GM12878 (cell line): Measurements from ENCODE around the gene CDCA8.

ENCODE experiments used
- ATF7 ChIP-seq: fragments of 450-650 bp; IDR thresholded peaks from 2 replicates; pipeline ENCODE4 v1.6.1; 2016; ENCODE audit warnings: low read depth, mild to moderate bottlenecking
- BRCA1 ChIP-seq: IDR thresholded peaks from 2 replicates; pipeline ENCODE4 v1.6.1; 2011; ENCODE audit warnings: low read depth, low read length, improper control_type of control experiment
- CHD2 ChIP-seq: IDR thresholded peaks from 2 replicates; pipeline ENCODE4 v1.6.1; 2011; ENCODE audit warnings: low read depth, low read length, improper control_type of control experiment, borderline replicate concordance
- KDM1A ChIP-seq: fragments of 200-600 bp; sonication (generic); IDR thresholded peaks from 2 replicates; pipeline ENCODE4 v1.6.1; 2016; ENCODE audit warnings: borderline replicate concordance
- POLR2AphosphoS5 ChIP-seq: IDR thresholded peaks from 2 replicates; pipeline ENCODE4 v1.6.1; 2011; ENCODE audit warnings: mild to moderate bottlenecking, low read length, inconsistent platforms
- RFX5 ChIP-seq: IDR thresholded peaks from 2 replicates; pipeline ENCODE4 v1.6.1; 2011; ENCODE audit warnings: low read depth, low read length, improper control_type of control experiment
- TCF7 ChIP-seq: IDR thresholded peaks from 2 replicates; pipeline ENCODE4 v1.6.1; 2014; ENCODE audit warnings: antibody characterized with exemption, borderline replicate concordance
- ZBED1 ChIP-seq: IDR thresholded peaks from 2 replicates; pipeline ENCODE4 v1.6.1; 2016; ENCODE audit warnings: borderline replicate concordance
- TF ChIP-seq, protein P1 (sequence below): fragments of 150-350 bp; IDR thresholded peaks from 2 replicates; pipeline ENCODE4 v1.6.1; 2016; ENCODE audit warnings: low read depth, low read length
- TF ChIP-seq, protein P2 (sequence below): IDR thresholded peaks from 2 replicates; pipeline ENCODE4 v1.6.1; 2012; ENCODE audit warnings: low read length, inconsistent platforms
- TF ChIP-seq, protein P3 (sequence below), 3 experiments: IDR thresholded peaks in 2 of 3; conservative IDR thresholded peaks in 1 of 3; 2 replicates each; pipeline ENCODE4 v1.5.1; 2011; ENCODE audit warnings: low read depth in 3 of 3, low read length in 3 of 3, mild to moderate bottlenecking in 3 of 3, control low read depth in 2 of 3, moderate library complexity in 2 of 3, inconsistent platforms in 1 of 3, mixed read lengths in 1 of 3; ENCODE audit not compliant: control insufficient read depth in 2 of 3, insufficient read depth in 1 of 3; ENCODE audit errors: extremely low read depth in 1 of 3
- TF ChIP-seq, protein P4 (sequence below): fragments of 450-650 bp; formaldehyde crosslinking; IDR thresholded peaks from 2 replicates; pipeline ENCODE4 v1.4.0; 2020; ENCODE audit warnings: mild to moderate bottlenecking, moderate library complexity

DNA sequence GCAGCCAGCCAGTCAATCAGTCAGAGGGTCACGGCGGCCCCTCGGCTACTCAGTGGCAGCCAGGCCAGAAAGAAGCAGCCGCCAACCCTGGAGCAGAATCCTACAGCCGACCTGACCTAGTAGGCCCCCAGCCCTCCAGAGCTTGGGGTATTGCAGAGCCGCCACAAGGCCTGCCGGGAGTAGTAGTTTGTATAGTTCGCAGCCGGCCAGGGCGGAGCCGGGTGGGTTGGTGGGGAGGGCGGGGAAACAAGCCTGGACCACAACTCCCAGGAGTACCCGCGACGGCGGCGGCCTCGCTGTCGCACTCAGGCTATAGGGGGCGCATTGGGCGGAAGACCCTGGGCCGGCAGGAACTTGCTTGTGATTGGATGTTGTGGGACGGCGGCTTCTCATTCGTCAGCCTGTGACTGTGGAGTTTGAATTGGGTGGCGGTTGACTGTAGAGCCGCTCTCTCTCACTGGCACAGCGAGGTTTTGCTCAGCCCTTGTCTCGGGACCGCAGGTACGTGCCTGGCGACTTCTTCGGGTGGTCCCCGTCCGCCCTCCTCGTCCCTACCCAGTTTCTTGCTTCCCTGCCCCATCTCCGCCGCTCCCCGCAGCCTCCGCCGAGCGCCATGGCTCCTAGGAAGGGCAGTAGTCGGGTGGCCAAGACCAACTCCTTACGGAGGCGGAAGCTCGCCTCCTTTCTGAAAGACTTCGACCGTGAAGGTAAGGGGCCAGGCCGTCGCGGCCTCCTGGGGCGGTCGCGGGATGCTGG is at the start of gene CDCA8:
- TF ChIP-seq, protein P1, sequence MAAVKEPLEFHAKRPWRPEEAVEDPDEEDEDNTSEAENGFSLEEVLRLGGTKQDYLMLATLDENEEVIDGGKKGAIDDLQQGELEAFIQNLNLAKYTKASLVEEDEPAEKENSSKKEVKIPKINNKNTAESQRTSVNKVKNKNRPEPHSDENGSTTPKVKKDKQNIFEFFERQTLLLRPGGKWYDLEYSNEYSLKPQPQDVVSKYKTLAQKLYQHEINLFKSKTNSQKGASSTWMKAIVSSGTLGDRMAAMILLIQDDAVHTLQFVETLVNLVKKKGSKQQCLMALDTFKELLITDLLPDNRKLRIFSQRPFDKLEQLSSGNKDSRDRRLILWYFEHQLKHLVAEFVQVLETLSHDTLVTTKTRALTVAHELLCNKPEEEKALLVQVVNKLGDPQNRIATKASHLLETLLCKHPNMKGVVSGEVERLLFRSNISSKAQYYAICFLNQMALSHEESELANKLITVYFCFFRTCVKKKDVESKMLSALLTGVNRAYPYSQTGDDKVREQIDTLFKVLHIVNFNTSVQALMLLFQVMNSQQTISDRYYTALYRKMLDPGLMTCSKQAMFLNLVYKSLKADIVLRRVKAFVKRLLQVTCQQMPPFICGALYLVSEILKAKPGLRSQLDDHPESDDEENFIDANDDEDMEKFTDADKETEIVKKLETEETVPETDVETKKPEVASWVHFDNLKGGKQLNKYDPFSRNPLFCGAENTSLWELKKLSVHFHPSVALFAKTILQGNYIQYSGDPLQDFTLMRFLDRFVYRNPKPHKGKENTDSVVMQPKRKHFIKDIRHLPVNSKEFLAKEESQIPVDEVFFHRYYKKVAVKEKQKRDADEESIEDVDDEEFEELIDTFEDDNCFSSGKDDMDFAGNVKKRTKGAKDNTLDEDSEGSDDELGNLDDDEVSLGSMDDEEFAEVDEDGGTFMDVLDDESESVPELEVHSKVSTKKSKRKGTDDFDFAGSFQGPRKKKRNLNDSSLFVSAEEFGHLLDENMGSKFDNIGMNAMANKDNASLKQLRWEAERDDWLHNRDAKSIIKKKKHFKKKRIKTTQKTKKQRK, result no peak
- TF ChIP-seq ATF7 (no peak), POLR2AphosphoS5 (peak; percentile 83), KDM1A (no peak), BRCA1 (no peak), RFX5 (peak; percentile 70), CHD2 (peak; percentile 88), TCF7 (no peak), ZBED1 (no peak)
- TF ChIP-seq, protein P2, sequence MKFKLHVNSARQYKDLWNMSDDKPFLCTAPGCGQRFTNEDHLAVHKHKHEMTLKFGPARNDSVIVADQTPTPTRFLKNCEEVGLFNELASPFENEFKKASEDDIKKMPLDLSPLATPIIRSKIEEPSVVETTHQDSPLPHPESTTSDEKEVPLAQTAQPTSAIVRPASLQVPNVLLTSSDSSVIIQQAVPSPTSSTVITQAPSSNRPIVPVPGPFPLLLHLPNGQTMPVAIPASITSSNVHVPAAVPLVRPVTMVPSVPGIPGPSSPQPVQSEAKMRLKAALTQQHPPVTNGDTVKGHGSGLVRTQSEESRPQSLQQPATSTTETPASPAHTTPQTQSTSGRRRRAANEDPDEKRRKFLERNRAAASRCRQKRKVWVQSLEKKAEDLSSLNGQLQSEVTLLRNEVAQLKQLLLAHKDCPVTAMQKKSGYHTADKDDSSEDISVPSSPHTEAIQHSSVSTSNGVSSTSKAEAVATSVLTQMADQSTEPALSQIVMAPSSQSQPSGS, result no peak
- TF ChIP-seq, protein P3, sequence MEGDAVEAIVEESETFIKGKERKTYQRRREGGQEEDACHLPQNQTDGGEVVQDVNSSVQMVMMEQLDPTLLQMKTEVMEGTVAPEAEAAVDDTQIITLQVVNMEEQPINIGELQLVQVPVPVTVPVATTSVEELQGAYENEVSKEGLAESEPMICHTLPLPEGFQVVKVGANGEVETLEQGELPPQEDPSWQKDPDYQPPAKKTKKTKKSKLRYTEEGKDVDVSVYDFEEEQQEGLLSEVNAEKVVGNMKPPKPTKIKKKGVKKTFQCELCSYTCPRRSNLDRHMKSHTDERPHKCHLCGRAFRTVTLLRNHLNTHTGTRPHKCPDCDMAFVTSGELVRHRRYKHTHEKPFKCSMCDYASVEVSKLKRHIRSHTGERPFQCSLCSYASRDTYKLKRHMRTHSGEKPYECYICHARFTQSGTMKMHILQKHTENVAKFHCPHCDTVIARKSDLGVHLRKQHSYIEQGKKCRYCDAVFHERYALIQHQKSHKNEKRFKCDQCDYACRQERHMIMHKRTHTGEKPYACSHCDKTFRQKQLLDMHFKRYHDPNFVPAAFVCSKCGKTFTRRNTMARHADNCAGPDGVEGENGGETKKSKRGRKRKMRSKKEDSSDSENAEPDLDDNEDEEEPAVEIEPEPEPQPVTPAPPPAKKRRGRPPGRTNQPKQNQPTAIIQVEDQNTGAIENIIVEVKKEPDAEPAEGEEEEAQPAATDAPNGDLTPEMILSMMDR (IDR thresholded peaks at IDR 0.05 in 2 of 3, conservative IDR thresholded peaks at IDR 0.05 in 1 of 3; ENCODE audit: control insufficient read depth in 2 of 3, extremely low read depth in 1 of 3, insufficient read depth in 1 of 3, low read depth in 3 of 3, low read length in 3 of 3), result peak; percentile 70 to 72 (median 71)
- TF ChIP-seq, protein P4, sequence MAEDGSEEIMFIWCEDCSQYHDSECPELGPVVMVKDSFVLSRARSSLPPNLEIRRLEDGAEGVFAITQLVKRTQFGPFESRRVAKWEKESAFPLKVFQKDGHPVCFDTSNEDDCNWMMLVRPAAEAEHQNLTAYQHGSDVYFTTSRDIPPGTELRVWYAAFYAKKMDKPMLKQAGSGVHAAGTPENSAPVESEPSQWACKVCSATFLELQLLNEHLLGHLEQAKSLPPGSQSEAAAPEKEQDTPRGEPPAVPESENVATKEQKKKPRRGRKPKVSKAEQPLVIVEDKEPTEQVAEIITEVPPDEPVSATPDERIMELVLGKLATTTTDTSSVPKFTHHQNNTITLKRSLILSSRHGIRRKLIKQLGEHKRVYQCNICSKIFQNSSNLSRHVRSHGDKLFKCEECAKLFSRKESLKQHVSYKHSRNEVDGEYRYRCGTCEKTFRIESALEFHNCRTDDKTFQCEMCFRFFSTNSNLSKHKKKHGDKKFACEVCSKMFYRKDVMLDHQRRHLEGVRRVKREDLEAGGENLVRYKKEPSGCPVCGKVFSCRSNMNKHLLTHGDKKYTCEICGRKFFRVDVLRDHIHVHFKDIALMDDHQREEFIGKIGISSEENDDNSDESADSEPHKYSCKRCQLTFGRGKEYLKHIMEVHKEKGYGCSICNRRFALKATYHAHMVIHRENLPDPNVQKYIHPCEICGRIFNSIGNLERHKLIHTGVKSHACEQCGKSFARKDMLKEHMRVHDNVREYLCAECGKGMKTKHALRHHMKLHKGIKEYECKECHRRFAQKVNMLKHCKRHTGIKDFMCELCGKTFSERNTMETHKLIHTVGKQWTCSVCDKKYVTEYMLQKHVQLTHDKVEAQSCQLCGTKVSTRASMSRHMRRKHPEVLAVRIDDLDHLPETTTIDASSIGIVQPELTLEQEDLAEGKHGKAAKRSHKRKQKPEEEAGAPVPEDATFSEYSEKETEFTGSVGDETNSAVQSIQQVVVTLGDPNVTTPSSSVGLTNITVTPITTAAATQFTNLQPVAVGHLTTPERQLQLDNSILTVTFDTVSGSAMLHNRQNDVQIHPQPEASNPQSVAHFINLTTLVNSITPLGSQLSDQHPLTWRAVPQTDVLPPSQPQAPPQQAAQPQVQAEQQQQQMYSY (CRISPR knock-in tag), result no peak
